Thyroid gland (tissue), 4 donors: ENCODE results near the gene TRIM68.

Experiments
- POLR2A ChIP-seq, 2 donors: fragments of 450-650 bp; IDR thresholded peaks; one replicate each; pipeline ENCODE4 v1.6.1; 2017; ENCODE audit warnings: antibody characterized with exemption in 2 of 2, mild to moderate bottlenecking in 2 of 2, moderate library complexity in 1 of 2
- TF ChIP-seq, protein P1 (sequence below), 6 experiments: fragments of 200-600 bp in 3 of 6; fragments of 450-650 bp in 3 of 6; sonication (generic) in 3 of 6; IDR thresholded peaks; one replicate each; pipeline ENCODE4 v1.5.1; 2016 to 2019; ENCODE audit warnings: antibody characterized with exemption in 6 of 6, mild to moderate bottlenecking in 2 of 6, inconsistent platforms in 1 of 6, moderate library complexity in 1 of 6

DNA sequence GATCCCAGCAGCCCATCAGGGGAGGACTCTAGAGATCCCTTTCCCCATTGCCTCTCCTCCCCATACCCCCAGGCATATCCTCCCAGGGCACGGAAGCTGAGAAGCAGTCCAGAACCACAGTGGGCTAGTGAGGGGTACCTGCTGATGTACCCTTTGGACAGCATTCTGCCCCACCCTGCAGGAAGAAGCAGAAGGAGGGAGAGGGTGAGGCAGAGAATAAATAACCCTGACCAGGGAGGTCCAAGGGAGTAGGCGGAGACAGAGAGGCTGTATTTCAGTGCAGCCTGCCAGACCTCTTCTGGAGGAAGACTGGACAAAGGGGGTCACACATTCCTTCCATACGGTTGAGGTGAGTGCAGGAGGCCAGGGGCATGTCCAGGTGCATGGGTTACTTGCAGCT, 35.7 kb upstream of the TRIM68 start, which contains the start of gene OR51E1:
- no peak for TF ChIP-seq POLR2A (IDR thresholded peaks at IDR 0.05)
- TF ChIP-seq, protein P1, sequence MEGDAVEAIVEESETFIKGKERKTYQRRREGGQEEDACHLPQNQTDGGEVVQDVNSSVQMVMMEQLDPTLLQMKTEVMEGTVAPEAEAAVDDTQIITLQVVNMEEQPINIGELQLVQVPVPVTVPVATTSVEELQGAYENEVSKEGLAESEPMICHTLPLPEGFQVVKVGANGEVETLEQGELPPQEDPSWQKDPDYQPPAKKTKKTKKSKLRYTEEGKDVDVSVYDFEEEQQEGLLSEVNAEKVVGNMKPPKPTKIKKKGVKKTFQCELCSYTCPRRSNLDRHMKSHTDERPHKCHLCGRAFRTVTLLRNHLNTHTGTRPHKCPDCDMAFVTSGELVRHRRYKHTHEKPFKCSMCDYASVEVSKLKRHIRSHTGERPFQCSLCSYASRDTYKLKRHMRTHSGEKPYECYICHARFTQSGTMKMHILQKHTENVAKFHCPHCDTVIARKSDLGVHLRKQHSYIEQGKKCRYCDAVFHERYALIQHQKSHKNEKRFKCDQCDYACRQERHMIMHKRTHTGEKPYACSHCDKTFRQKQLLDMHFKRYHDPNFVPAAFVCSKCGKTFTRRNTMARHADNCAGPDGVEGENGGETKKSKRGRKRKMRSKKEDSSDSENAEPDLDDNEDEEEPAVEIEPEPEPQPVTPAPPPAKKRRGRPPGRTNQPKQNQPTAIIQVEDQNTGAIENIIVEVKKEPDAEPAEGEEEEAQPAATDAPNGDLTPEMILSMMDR (IDR thresholded peaks at IDR 0.05), result no peak
